Fibroblast of upper back skin (primary cell): Measurements from ENCODE around the gene NUAK2.
"Not testable (repeated sequence)": the region's sequence is repeated elsewhere in the genome, so short reads cannot be mapped to it uniquely, and the experiment has no call there.

Experiments
- DNase-seq: peaks from one replicate; pipeline ENCODE4 v3.0.0-alpha.2; 2013

Gene NUAK2

DNA sequence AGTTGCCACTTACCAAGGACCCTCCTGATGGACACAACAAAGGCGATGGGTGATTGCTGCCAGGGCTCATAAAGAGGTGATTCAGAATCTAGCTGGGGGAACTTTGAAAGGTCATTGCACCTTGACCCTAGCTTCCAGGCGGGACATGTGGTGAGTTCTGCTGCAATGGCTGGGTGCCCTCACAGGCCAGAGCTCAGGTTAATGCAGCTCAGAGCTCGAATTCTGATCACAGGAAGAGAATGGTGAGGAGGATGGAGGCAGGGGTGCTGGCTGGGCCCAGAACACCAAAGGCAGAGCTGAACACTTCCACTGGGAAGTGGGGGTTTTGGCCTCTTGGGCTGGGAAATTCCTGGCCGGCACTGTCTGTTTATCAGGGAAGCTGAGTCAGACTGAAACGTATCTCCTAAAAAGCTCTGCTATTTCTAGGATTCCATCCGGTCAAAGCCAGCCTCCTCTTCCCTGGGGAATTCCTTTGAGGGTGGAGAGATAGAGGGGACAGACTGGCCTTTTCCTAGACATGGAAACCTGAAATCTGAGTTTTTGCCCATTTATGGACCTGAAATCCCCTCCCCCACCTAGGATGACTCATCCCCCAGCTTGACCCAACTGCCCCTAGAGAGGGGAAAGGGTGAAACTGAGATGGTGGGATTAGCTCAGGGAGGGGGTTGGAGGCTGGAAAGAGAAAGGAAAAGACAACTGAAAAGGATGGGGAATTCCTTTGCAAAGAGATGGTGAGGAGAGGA lies 27.2 kb downstream of the NUAK2 start:
- peak; percentile 96 for DNase-seq

DNA sequence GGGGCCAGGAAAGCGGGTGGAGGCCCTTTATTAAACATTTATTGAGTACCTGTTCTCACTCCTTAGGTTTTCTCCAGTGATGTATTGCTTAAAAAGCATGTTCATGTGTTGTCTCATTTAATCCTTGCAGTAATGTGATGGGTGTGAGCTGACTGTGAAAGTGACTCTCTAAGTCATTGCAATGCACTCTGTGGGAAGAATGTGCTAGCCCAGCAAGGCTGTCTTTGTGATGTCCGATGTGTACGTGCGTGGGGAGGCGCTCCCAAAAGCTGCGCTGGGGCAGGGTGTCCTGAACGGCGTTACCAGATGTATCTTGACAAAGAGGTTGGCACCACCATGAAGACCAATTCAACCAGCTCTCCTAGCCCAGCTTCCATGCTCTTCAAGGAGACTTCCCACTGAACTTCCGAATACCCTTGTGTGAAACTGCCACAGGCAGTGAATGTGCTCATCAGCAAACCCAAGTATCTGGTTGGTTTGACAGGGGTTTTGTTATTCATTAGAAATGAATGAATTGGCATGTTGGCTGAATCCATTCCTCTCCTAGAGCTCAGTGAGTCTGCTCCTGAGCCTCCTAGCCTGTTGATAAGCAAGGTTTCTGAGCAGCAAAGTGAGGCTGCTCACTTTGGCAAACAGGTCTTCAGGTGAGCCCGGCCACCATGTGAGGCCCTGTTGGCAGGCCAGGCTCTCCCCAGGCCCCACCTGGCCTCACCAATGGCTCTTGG lies 28.0 kb downstream of the NUAK2 start:
- no peak for DNase-seq

DNA sequence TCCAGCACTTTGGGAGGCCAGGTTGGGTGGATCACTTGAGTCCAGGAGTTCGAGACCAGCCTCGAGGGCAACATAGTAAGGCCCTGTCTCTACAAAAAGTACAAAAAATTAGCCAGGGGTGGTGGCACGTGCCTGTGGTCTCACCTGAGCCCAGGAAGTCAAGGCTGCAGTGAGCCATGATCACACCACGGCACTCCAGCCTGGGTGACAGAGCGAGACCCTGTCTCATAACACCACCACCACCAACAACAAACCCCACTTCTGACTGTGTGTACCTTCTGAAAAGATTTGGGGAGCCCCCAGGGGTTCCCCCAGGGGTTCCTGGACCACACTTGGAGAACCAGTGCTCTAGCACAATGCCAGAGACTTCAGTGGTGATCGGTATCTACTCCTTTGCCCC lies 29.9 kb downstream of the NUAK2 start:
- DNase-seq, result no peak

DNA sequence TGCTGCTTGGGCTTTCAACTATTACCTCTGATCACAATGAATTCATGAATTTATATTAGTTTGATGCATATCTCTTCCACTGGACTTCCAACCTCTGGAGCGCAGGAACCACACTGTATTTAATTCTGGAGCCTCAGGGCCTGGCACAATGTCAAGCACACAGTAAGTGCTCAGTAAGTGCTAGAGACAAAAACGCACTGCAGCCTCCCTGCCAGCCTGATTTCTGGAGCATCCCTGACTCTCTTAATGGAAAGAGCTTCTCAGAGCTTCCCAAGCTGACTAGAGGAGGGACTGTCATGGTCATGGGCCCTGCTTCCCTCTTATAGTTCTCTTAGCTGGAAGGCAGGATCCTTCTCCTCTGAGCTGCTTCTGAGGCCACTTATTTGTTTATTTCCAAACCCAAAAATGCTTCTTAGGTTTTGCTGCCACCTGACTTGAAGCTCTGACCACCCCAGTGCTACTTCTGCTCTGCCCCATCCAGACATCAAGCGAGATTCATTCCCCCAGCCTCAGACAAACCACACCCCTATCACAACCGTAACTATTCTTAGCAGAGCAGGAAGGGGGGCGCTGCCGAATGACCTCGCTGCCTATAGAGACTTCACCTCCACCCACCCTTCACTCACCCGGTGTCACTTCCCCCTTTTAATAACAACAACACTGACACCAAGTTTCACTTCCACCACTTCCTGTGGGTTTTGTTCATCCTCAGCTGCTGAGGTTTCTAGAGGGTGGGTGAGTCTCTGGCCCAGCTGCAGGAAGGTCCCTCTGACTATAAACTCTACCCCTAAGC lies 33.6 kb downstream of the NUAK2 start:
- peak; percentile 51 for DNase-seq

DNA sequence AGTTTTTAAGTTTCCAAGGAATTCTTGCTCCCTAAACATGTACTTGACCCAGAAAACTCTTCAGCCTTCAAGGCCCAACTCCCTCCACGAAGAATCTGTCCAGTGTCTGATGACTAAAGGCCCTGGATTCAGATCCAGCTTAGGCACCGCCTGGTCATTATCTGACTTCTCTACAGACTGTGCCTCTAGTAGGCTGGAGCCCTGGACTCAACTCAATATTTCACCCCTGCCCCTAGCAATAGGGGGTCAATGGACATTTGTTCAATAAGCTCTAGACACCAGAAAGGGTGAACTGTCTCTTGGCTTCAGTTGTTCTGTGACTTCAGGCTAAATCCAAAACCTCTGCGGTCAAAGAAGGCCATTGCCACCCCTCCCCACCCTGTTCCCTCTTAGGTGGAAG lies 34.5 kb downstream of the NUAK2 start:
- DNase-seq, result no peak

DNA sequence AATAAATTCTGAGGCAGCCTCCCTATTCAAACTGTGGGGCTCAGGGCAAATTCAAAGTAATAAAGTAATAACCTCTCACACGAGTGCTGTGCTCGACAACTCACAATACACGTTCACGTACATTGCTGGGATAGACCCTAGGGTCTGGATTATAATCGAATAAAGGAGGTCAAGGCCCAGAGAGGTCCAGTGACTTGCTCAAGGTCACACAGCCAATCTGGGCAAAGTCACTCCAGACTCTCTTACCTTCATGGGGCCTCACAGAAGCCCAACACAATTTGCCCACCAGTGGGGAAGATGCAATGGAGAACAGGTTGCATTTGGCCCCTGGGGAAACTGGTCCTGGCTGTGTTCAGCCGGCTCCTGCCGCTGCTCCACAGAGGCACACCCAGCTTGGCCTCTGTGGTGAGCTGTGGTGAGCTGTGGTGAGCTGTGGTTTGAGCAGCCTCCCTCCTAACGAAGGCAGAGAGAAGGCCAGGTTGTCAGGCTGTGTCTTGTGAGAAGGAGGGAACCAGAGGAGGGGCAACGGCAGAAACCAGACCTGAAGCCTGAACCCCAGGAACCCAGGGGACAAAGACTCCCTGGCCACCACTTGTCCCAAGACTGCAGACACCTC lies 35.1 kb downstream of the NUAK2 start:
- peak; percentile 65 for DNase-seq

DNA sequence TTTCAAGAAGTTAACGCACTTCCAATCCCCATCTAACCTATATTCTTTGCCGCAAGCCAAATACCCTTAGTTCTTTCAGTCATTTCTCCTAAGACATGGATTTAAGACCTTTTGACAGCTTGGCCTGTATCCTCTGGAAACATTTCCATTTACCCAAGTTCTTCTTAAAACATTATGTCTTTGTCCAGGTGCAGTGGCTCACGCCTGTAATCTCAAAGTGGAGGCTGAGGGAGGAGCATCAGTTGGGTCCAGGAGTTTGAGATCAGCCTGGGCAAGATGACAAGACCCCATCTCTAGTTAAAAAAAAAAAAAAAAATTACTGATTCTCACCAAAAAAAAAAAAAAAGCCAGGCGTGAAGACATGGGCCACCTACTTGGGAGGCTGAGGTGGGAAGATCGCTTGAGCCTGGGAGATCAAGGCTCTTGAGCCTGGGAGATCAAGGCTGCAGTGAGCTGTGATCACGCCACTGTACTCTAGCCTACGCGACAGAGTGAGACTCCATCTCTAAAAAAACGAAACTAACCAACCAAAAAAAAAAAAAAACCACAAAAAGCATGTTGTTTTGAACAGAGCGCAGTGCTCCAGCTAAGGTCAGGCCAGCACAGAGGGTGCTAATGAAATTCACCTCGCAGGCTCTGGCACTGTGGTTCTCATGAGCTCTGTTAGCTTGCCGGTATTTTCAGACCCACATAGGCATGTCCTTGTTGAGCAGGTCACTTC lies 36.0 kb downstream of the NUAK2 start:
- DNase-seq, result no peak

DNA sequence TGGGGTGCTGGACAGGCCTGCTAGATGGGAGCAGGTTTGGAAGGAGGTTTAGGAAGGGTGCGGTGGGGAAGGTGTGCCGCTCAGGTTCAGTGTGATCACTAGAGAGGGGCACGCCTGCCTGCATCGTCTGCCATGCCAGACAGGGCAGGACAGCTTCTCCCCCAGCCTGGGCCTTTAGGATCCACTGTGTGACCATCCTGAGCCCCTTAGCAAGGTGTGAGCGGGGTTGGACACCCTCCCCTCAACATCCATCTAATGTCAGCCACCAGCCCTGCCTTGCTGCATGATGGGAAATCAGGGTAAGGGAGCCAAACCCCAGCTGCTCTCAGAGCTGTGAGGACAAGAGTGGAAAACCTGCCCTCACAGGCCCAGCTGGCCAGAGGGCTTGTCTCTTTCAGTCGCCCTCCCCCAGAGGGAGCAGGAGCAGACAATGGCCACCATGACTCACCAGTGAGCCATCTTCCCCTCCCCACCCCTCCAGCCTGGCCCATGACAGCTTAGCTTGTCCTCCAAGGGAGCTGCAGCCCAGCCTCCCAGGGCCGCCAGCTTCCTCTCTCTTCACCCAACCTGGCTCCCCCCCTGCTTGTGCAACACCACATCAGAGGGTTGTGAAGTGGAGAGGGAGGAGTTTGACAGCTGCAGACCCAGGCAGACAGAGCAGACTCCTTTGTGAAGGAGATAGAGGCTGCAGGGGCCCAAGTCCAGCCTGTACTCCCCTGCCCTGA lies 37.0 kb downstream of the NUAK2 start:
- peak; percentile 99 for DNase-seq

DNA sequence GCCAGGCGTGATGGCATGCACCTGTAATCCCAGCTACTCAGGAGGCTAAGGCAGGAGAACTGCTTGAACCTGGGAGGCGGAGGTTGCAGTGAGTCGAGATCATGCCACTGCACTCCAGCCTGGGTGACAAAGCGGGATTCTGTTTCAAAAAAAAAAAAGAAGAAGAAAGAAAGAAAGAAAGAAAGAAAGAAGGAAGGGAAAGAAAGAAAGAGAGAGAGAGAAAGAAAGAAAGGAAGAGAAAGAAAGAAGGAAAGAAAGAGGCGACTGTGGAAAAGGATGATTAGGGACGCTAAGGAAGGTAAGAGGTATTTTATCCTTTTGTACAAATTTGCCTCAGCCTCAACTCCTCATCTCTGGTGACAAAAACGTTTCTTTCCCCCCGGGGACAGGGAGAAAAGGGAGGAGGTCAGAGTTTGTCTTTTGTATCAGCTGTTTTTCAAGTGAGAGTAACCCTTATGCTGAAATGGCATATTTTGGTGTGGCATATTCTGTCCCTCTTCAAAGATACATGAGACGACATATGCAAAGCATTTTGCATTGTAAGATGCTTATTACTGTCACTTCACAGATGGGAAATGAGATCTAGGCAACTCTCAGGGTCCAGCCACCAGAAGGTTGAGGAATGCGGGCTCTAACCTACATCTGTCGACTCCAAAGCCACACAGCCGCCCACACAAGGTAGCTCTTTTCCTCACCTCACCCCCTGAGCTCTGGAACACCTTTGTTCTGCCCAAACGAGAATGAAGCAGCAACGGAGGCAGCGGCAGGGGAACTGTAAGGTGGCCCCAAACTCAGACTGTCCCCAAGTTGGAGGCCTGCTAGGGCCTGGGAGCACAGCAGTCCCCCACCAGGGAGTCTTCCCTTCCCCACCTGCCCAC lies 38.0 kb downstream of the NUAK2 start:
- DNase-seq, result no peak

DNA sequence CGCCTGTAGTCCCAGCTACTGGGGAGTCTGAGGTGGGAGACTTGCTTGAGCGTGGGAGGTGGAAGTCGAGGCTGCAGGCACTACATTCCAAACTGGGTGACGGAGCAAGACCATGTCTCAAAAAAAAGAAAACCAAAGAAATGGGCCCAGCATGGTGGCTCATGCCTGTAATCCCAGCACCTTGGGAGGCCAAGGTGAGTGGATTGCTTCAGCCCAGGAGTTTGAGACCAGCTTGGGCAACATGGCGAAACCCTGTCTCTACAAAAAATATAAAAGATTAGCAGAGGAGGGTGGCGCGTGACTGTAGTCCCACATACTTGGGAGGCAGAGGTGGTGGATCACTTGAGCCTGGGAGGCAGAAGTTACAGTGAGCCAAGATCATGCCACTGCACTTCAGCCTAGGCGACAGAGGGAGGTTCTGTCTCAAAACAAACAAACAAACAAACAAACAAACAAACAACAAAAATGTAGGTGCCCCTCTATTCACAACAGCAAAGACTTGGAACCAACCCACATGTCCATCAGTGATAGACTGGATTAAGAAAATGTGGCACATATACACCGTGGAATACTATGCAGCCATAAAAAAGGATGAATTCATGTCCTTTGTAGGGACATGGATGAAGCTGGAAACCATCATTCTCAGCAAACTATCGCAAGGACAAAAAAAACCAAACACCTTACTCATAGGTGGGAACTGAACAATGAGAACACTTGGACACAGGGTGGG lies 40.7 kb downstream of the NUAK2 start:
- not testable (repeated sequence) for DNase-seq

DNA sequence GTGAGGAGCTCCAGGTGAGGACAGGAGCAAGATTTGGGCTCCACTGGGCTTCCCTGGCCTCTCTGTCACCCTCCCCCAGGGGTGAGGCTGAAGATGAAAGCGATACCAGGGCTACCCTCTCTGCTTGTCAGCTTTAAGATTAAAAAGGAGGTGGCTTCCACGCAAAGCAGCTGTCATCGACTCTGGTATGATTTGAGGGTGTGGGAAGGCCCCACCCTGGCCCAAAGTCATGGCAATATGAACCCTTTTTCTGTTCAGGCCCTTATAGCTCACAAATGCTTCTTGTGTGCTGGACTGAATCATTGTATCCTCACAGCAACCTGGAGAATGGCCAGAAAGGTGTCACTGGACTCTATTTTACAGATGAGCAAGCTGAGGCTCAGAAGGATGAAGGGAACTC lies 41.6 kb downstream of the NUAK2 start:
- DNase-seq, result no peak

DNA sequence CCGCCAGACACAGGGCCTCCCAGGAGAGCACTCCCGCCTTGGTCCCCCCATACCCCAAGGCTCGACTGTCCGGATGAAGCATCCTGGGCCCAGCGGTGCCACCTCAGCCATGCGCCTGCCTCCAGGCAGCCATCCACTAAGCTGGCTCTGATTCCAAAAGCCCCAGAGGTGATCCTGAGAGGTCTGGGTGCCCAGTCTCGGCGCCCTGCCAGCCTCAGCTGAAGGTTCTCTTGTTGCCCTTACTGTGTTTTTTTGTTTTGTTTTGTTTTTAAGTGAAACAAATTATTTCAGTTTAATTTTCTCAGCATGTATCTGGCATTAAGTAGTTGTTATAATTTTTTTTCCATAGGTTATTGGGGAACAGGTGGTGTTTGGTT lies 44.9 kb downstream of the NUAK2 start:
- DNase-seq, result no peak

DNA sequence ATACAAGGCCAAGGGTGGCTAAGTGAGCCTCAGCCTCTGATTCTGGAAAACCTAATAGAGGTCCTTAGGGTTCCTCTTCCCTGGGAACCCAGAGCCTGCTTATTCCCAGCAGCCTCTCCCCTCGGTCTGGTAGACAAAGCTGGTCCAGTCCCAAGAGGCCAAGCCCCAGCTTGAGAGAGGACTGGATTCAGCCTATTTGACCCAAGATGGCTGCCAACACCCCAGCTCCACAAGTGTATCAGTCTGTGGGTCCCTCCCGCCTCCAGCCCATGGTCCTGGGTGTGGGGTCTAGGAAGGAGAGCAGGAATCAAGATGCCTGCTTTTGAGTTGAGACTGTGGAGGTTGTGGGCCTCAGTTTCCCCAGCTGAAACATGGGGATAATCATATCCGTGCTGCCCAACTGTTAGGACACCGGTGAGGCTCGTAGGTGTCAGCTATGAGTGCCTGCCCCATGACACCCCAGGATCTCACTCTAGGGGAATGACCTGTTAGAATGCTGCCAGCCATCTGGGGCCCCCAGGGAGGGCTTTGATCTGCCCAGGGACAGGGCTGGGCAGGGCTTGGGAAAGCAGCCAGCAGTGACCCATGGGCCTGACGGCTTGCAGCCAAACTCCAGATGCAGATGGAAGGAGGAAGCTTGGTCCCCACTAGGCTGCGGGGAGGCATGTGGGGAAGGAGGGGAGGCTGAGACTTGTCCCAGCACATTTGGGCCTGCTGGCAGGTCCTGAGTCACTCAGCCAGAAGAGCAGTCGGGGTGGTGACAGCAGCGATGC lies 45.4 kb downstream of the NUAK2 start:
- DNase-seq, result no peak

DNA sequence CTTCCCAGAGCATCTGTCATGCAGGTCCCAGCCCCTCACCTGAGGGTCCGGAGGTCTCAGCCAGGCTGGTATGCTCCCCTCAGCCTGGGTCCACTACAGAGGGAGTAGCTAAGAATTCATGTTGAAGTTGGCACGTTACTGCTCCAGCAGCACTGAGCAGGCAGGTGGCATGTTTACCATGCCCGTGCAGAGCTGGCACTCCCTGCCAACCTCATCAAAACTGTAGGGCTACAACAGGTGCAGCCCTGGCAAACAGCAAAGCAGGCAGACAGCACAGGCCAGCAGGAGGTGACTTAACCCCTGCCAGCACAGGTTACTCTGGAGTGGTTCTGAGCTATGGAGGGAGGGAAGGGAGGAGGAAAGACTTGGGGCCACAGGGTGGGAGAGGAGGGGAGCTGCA lies 46.4 kb downstream of the NUAK2 start:
- DNase-seq, result no peak

DNA sequence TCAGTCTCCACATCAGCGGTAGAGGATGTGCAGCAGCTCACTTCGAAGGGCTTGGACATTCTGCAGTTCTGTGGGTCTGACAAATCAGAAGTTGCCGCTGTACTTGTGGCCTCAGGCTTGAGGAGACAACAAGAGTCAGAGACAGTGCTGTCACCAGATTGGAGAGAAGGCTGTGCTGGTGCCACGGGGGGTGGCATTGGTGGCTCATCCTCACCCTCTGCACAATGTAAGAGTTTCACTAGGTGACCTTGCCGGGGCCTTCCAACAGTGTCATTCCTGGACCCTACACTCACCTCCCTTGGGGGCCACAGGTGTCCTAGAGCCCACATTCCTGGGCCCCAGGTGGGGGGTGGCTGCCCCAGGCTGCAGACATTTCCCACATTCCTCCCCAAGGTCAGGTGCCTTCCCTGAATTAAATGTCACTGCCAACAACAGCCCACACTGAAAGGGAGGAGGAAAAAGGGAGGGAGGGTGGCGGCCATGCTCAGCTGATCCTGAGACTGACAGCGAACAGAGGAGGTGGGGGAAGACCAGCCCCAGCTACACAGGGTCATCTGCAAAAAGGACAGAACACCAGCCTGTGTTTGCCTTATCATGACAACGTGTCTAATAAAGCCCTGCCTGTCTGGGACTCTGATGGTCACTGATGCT lies 47.4 kb downstream of the NUAK2 start:
- DNase-seq, result no peak

DNA sequence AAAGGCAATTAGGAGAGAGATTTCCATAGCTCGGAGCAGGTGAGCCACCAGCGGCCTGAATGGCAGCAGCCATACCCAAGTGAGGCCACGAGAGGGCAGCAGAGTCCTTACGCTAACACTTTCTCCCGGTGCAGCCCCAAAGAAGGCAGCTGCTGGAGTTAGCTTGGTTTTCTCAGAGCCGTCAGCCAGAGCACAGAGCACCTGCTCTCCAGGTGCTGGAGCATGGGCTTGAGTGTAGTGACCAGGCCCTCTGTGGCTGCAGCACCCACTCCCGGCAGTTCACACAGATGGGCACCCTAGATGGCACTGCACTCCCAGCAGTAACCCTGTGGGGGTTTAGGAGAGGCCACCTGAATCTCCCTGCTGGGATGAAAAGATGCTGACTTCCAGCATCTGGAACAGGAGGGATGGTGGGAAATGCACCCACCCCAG lies 48.0 kb downstream of the NUAK2 start:
- peak; percentile 75 for DNase-seq

DNA sequence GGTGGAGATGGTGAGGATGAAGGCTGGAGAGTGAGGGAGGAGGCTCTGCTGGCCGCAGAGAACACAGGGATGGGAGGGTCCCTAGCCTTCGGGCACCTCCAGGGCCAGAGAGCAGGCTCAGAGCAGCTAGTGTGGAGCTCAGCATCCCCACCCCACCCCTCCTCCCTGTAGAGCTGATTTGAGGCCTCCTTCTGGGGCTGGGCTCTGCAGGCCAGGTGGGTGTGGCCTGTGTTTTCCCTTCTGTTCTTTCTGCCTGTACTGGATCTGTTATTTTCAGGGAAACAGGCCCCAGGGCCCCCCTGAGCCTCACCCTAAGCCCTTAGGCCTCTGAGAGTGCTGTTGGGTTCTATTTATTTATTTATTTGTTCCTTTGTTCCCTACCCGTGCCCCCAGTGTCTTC lies 49.0 kb downstream of the NUAK2 start:
- DNase-seq, result no peak

DNA sequence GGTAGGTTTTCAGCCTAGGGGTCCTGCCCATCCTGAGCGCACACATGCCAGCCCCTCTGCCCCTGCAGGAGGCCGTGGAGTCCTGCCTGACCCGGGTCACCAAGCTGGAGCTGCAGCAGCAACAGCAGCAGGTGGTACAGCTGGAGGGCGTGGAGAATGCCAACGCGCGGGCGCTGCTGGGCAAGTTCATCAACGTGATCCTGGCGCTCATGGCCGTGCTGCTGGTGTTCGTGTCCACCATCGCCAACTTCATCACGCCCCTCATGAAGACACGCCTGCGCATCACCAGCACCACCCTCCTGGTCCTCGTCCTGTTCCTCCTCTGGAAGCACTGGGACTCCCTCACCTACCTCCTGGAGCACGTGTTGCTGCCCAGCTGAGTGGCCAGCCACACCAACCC lies 49.8 kb downstream of the NUAK2 start:
- no peak for DNase-seq

DNA sequence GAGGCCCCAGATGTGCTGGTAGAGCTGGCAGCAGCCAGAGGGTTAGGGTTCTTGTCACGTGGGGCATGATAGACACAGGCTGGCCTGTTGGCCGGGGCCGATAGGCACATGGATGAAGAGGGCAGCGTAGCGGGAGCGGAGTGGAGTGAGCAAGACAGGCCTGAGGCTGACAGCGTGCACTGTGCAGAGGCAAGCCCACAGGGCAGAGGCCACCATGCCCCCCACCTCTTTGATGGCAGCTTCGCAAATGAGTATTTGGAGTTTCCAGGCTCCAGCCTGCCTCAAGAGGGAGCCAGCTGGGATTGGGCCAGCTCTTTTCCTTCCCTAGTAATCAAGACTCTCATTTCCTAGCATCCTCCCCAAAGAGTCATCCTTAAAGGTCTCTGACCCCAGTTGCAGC lies 50.3 kb downstream of the NUAK2 start:
- DNase-seq, result no peak
